T-cell (primary cell): Measurements from ENCODE around the gene SCYL1. TPM values are rescaled to one million over a fixed set of nuclear protein-coding genes. Genes with fewer than 3 reads are reported as not detected.

Source experiments
- ATAC-seq, 4 experiments: fragments of 200-7000 bp in 3 of 4; fragments of 150-1000 bp in 1 of 4; cut with Tn5 transposase; replicated peaks in 1 of 4; 1 replicate in 3 of 4; 2 replicates in 1 of 4; pipeline ENCODE4 v1.10.0; 2021; ENCODE audit warnings: moderate library complexity in 3 of 4, mild to moderate bottlenecking in 2 of 4, moderate number of reproducible peaks in 1 of 4
- CTCF ChIA-PET, 2 donors: fragments of 300-600 bp; sonication (Branson Sonifier 250); formaldehyde crosslinking; loops; one replicate each; lab custom pipeline; 2022; ENCODE audit warnings: antibody characterized with exemption in 2 of 2; lab: Charles Lee
- POLR2A ChIA-PET, 2 donors: fragments of 300-600 bp; sonication (Branson Sonifier 250); formaldehyde crosslinking; loops; one replicate each; lab custom pipeline; 2022; ENCODE audit warnings: antibody characterized with exemption in 2 of 2; lab: Charles Lee
- DNase-seq, 35 experiments: peaks; one replicate each; pipeline versions ENCODE4 v3.0.0 to v3.0.0-alpha.2; 2013 to 2023
- H3K27ac ChIP-seq: one replicate; pipeline ENCODE4 v1.5.1; 2013; ENCODE audit warnings: low read length
- H3K27me3 ChIP-seq, 2 experiments: replicated peaks in 1 of 2; 1 replicate in 1 of 2; 2 replicates in 1 of 2; pipeline versions ENCODE4 v1.6.1 to v1.7.0; 2013; ENCODE audit warnings: low read length in 1 of 2, mixed read lengths in 1 of 2; ENCODE audit not compliant: control insufficient read depth in 2 of 2, insufficient read depth in 2 of 2; ENCODE audit errors: extremely low read depth in 1 of 2
- H3K36me3 ChIP-seq, 2 donors: 1 replicate in 1 of 2; 2 replicates in 1 of 2; pipeline versions ENCODE4 v1.6.1 to v1.7.0; 2013; ENCODE audit warnings: low read length in 1 of 2; ENCODE audit not compliant: control insufficient read depth in 2 of 2, insufficient read depth in 1 of 2; ENCODE audit errors: extremely low read depth in 1 of 2
- H3K4me1 ChIP-seq, 2 experiments: 1 replicate in 1 of 2; 2 replicates in 1 of 2; pipeline versions ENCODE4 v1.6.1 to v1.7.0; 2013; ENCODE audit warnings: low read length in 2 of 2, mixed read lengths in 1 of 2; ENCODE audit not compliant: insufficient read depth in 2 of 2, control insufficient read depth in 1 of 2; ENCODE audit errors: extremely low read depth in 1 of 2
- H3K4me3 ChIP-seq, 2 donors: 1 replicate in 1 of 2; 2 replicates in 1 of 2; pipeline versions ENCODE4 v1.5.1 to v1.7.0; 2013; ENCODE audit warnings: mild to moderate bottlenecking in 2 of 2, low read length in 1 of 2, moderate library complexity in 1 of 2; ENCODE audit not compliant: control insufficient read depth in 1 of 2; ENCODE audit errors: extremely low read depth in 1 of 2
- H3K9me3 ChIP-seq: 2 replicates; pipeline ENCODE4 v1.7.0; 2013
- H3K27ac Mint-ChIP-seq, 2 donors: one replicate each; pipeline ENCODE4 v1.8.0; 2020 to 2021; ENCODE audit warnings: mild to moderate bottlenecking in 2 of 2, mixed read lengths in 2 of 2
- H3K27me3 Mint-ChIP-seq, 2 donors: one replicate each; pipeline ENCODE4 v1.8.0; 2021 to 2022; ENCODE audit warnings: mixed read lengths in 2 of 2
- H3K36me3 Mint-ChIP-seq: one replicate; pipeline ENCODE4 v1.8.0; 2021; ENCODE audit warnings: mixed read lengths
- H3K4me1 Mint-ChIP-seq, 3 donors: one replicate each; pipeline ENCODE4 v1.8.0; 2020 to 2022; ENCODE audit warnings: mixed read lengths in 3 of 3, mild to moderate bottlenecking in 1 of 3
- H3K4me3 Mint-ChIP-seq, 3 donors: one replicate each; pipeline ENCODE4 v1.8.0; 2020 to 2022; ENCODE audit warnings: mild to moderate bottlenecking in 3 of 3, mixed read lengths in 3 of 3, moderate library complexity in 3 of 3
- H3K9me3 Mint-ChIP-seq, 3 donors: one replicate each; pipeline ENCODE4 v1.8.0; 2020 to 2022; ENCODE audit warnings: mixed read lengths in 3 of 3
- WGBS: methylation state at CpG from one replicate; pipeline ENCODE4 v1.1.5; 2013; ENCODE audit warnings: missing lambda C conversion rate; ENCODE audit not compliant: insufficient coverage; 5-methylcytosine and 5-hydroxymethylcytosine counted together
- total RNA-seq, 35 experiments: library from RNA in 6 of 35; stranded (reverse) in 6 of 35; fragments of 120-200 nt in 1 of 35; gene quantifications; one replicate each; pipeline versions ENCODE4 v1.2.1 to v1.2.4 and lab custom pipeline; 2013 to 2026

SCYL1 gene
- total RNA-seq, 5 donors from 2014 or later (not counting 1 experiment from before 2014, with no cell fraction given) = 66.4 to 96.8 (median 76.8) TPM

DNA sequence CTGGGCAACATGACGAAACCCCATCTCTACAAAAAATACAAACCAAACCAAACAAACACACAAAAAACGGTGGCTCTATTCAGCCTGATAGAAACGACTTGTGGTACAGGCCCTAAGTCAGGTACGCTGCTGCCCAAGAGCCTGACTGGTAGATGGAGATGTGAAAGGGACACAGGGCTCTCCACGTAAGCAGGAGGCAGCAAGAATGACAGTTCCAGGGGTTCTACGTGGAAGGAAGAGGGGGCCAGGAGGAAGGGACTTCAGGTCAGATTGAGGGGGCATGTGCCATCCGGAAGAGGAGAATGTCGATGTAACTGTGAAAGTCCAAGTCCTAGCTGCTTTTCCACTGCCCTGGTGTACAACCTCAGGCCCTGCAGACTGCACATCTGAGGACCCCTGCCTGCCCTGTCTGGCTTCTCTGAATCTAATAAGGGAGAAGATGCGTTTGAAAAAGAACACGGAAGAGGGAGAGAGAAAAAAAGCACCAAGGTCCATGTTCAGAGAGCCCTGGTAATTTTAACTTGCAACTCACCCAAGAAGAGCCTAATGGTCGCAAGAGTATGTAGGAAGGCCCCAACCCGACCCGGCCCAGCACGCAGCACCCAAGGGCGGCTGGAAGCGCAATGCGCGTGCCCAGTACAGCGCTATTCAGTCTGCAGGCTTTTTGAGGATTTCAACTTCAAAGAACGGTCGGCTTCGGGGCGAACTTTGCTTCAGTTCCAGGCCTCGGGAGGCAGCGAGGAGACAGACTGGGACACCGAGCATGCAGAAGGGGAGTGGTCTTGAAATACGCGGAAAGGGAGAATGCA, 44.5 kb downstream of the SCYL1 start:
- Histone ChIP-seq H3K4me3 (peak overlapping the region; percentile 76 to 83), H3K27ac (peak overlapping the region; percentile 100), H3K9me3 (no peaks in the 10 kb centered on the region), H3K36me3 (peaks cover 0 to 17% of the 10 kb centered on the region in 2 donors), H3K4me1 (peaks cover 39 to 87% of the 10 kb centered on the region in 2 experiments), H3K27me3 (no peaks in the 10 kb centered on the region)
- ATAC-seq (peak; percentile 30 to 38 (median 34)), DNase-seq (peak in 10 of 35 experiments; percentile 46 to 75 (median 71))
- Mint-ChIP-seq H3K36me3 (peaks cover 9% of the 10 kb centered on the region), H3K4me1 (peaks cover 72 to 86% (median 78%) of the 10 kb centered on the region in 3 donors), H3K27me3 (no peaks in the 10 kb centered on the region), H3K9me3 (no peaks in the 10 kb centered on the region), H3K4me3 (peak overlapping the region; percentile 98 to 99 (median 98)), H3K27ac (peak overlapping the region; percentile 98)
- 3% methylated on average over 23 of the region's 28 CpGs for WGBS
- POLR2A ChIA-PET = interaction anchor here (0.6 to 1.2 kb wide), 3 partner anchors 70 to 741 kb away, joined by 3 to 6 read pairs (median 4); partner anchors contain the start of gene MALAT1 (in 1 of the 2)
- CTCF ChIA-PET = interaction anchor here in 1 of 2 donors (0.7 to 2.3 kb wide), 4 partner anchors 10 to 269 kb away, joined by 3 to 12 read pairs (median 6); no protein-coding TSS in a partner anchor

DNA sequence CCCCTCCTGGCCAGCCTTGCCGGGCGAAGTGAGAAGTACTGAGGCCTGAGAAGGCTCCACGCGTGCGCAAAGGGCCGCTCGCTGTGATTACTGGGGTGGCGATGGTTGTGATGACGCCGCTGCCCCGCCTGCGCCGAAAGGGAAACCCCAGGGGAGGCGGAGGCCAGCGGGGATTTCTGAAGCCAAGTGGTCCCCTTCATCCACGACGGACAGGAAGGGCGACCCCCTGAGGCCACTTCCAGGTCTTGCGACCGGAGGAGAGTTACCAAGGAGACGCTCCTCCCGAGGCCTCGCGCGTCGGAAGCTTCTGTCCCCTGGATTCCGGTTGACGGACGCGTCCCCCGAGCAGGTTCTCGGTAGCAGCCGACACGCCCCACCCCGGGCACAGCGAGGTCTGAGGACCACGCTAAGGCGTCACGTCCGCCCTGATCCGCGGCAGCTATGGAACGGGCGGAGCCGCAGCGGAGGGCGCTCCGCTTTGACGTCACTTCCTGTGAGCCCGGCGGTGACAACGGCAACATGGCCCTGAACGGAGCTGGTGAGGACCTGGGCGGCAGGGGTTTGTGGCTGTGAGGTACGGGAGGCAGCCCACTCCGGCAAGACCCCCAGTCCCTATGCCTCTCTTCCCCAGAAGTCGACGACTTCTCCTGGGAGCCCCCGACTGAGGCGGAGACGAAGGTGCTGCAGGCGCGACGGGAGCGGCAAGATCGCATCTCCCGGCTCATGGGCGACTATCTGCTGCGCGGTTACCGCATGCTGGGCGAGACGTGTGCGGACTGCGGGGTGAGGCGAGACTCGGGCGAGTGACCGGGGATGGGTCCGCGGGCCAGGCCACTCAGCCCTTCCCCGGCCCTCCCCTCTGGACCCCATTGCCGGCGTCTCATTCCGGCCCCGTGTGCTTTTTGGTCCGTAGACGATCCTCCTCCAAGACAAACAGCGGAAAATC, 45.4 kb downstream of the SCYL1 start, which contains the start of gene ZNRD2:
Gene ZNRD2 (plus strand): TSS at position 505 of the 946 bp plus-strand sequence. CDS start 15 bp downstream, at position 520.
- Histone ChIP-seq H3K4me3 (peak within 1 kb of the TSS; percentile 76 to 83), H3K36me3 (peaks cover 0 to 17% of the 10 kb centered on the region in 2 donors), H3K27me3 (no peaks in the 10 kb centered on the region), H3K27ac (peak within 1 kb of the TSS; percentile 100), H3K9me3 (no peaks in the 10 kb centered on the region), H3K4me1 (peaks cover 38 to 86% of the 10 kb centered on the region in 2 experiments)
- CTCF ChIA-PET = interaction anchor here in 1 of 2 donors (0.7 to 2.3 kb wide), 4 partner anchors 11 to 44 kb away, joined by 3 to 12 read pairs (median 5); no protein-coding TSS in a partner anchor
- DNase-seq (peak; percentile 95 to 99 (median 98)), ATAC-seq (peak; percentile 73 to 78 (median 76))
- peaks cover 74 to 87% (median 79%) of the 10 kb centered on the region in 3 donors for H3K4me1 Mint-ChIP-seq
- POLR2A ChIA-PET = interaction anchor here (0.6 to 1.2 kb wide), 4 partner anchors 23 to 740 kb away, joined by 3 to 6 read pairs (median 4); partner anchors contain the start of gene MALAT1 (in 1 of the 2)
- H3K27me3 Mint-ChIP-seq = no peaks in the 10 kb centered on the region
- H3K4me3 Mint-ChIP-seq = peak within 1 kb of the TSS; percentile 98 to 99 (median 98)
- H3K36me3 Mint-ChIP-seq = peaks cover 9% of the 10 kb centered on the region
- WGBS = under 1% methylated on average over 82 of the region's 89 CpGs
- H3K9me3 Mint-ChIP-seq = no peaks in the 10 kb centered on the region
- peak within 1 kb of the TSS; percentile 98 for H3K27ac Mint-ChIP-seq

- ATAC-seq (no peak), DNase-seq (no peak)
- Mint-ChIP-seq H3K9me3 (no peaks in the 10 kb centered on the region), H3K4me1 (peaks cover 67 to 76% (median 72%) of the 10 kb centered on the region in 3 donors), H3K27ac (peak overlapping the region; percentile 91 to 93), H3K27me3 (no peaks in the 10 kb centered on the region), H3K36me3 (peaks cover 9% of the 10 kb centered on the region), H3K4me3 (peak overlapping the region; percentile 98 to 99 (median 98))
- H3K9me3 ChIP-seq = no peaks in the 10 kb centered on the region
- peak overlapping the region; percentile 76 to 83 for H3K4me3 ChIP-seq
- no peaks in the 10 kb centered on the region for H3K27me3 ChIP-seq
- H3K4me1 ChIP-seq = peaks cover 30 to 81% of the 10 kb centered on the region in 2 experiments
- ChIA-PET POLR2A (interaction anchor here in 1 of 2 donors (0.6 to 1.2 kb wide), 2 partner anchors 19 to 98 kb away, joined by 3 to 6 read pairs; no protein-coding TSS in a partner anchor), CTCF (interaction anchor here (0.5 to 2.3 kb wide), 5 partner anchors 20 to 43 kb away, joined by 3 to 12 read pairs (median 4); no protein-coding TSS in a partner anchor)
- peaks cover 0 to 17% of the 10 kb centered on the region in 2 donors for H3K36me3 ChIP-seq
- WGBS = 70% methylated on average over 6 of the region's 9 CpGs
- peak overlapping the region; percentile 100 for H3K27ac ChIP-seq
Observed at GRCh38 chr11:65571420-65571819, 46.5 kb downstream of the SCYL1 start.

- ChIA-PET POLR2A (interaction anchor here in 1 of 2 donors (0.6 to 1.2 kb wide), 4 partner anchors 11 to 98 kb away, joined by 3 to 9 read pairs (median 4); partner anchors contain the start of gene PCNX3), CTCF (interaction anchor here in 1 of 2 donors (0.5 to 2.3 kb wide), 4 partner anchors 25 to 544 kb away, joined by 3 to 12 read pairs (median 6); no protein-coding TSS in a partner anchor)
- Histone ChIP-seq H3K36me3 (peaks cover 0 to 13% of the 10 kb centered on the region in 2 donors), H3K4me3 (peak overlapping the region; percentile 31 to 83), H3K4me1 (peaks cover 29 to 81% of the 10 kb centered on the region in 2 experiments), H3K27ac (peak overlapping the region; percentile 100), H3K27me3 (no peaks in the 10 kb centered on the region), H3K9me3 (no peaks in the 10 kb centered on the region)
- peak in 1 of 35 experiments; percentile 52 for DNase-seq
- H3K27ac Mint-ChIP-seq = peak overlapping the region; percentile 91 to 93
- WGBS = no CpG with 5 or more reads among the region's 11 CpGs
- H3K9me3 Mint-ChIP-seq = no peaks in the 10 kb centered on the region
- H3K27me3 Mint-ChIP-seq = no peaks in the 10 kb centered on the region
- peaks cover 67 to 76% (median 72%) of the 10 kb centered on the region in 3 donors for H3K4me1 Mint-ChIP-seq
- peak overlapping the region; percentile 98 to 99 (median 98) for H3K4me3 Mint-ChIP-seq
- ATAC-seq = no peak
- H3K36me3 Mint-ChIP-seq = peaks cover 9% of the 10 kb centered on the region
Observed at GRCh38 chr11:65571940-65572339, 47.1 kb downstream of the SCYL1 start.

DNA sequence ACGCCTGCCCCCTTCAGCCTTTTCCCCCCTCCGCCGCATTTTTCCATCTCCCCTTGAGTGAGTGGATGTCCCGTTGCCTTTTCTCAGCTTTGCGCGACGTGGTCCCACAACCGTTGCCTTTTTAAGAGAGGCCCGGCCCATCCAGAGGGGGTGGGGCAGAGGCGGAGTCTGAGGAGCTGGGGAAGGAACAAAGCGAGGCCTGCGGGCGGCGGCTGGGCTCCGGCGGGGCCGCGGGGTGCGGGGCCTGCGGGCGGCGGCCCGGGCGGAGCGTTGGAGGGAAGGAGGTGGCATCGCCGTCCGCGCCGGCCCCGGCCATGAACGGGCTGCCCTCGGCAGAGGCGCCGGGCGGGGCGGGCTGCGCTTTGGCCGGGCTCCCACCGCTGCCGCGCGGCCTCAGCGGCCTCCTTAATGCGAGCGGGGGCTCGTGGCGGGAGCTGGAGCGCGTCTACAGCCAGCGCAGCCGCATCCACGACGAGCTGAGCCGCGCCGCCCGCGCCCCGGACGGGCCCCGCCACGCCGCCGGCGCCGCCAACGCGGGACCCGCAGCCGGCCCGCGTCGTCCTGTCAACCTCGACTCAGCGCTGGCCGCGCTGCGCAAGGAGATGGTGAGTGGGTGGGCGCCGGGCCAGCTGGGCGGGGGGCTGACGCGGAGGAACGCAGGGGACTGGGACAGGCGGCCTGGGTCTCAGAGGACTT, 47.6 kb downstream of the SCYL1 start, which contains the start of gene FAM89B:
Gene FAM89B (plus strand): TSS at position 183 of the 696 bp plus-strand sequence. CDS start 132 bp downstream, at position 315.
- Mint-ChIP-seq H3K27ac (peak within 1 kb of the TSS; percentile 93 to 95), H3K36me3 (peaks cover 9% of the 10 kb centered on the region), H3K9me3 (no peaks in the 10 kb centered on the region), H3K4me1 (peaks cover 64 to 73% (median 68%) of the 10 kb centered on the region in 3 donors), H3K4me3 (peak within 1 kb of the TSS; percentile 98 to 99 (median 98)), H3K27me3 (no peaks in the 10 kb centered on the region)
- under 1% methylated on average over 74 of the region's 86 CpGs for WGBS
- POLR2A ChIA-PET = interaction anchor here (0.5 to 1.2 kb wide), 4 partner anchors 11 to 47 kb away, joined by 3 to 10 read pairs (median 6); partner anchors contain the start of genes PCNX3 (in 1 of the 2) and SCYL1 (in 1 of the 2)
- DNase-seq = peak; percentile 76 to 92 (median 86)
- Histone ChIP-seq H3K9me3 (no peaks in the 10 kb centered on the region), H3K4me3 (peak within 1 kb of the TSS; percentile 76 to 83), H3K4me1 (peaks cover 29 to 81% of the 10 kb centered on the region in 2 experiments), H3K27ac (peak within 1 kb of the TSS; percentile 100), H3K27me3 (no peaks in the 10 kb centered on the region), H3K36me3 (peaks cover 0 to 13% of the 10 kb centered on the region in 2 donors)
- peak; percentile 23 to 31 (median 30) for ATAC-seq
- CTCF ChIA-PET = interaction anchor here in 1 of 2 donors (0.5 to 1.1 kb wide), 2 partner anchors 26 to 544 kb away, joined by 3 to 4 read pairs; no protein-coding TSS in a partner anchor
